HG02981 (cell line): ENCODE data around the gene CD164.

ENCODE experiments used
- ATAC-seq: cut with Tn5 transposase; IDR thresholded peaks from one replicate; pipeline ENCODE4 v1.9.1; 2021; ENCODE audit warnings: mild to moderate bottlenecking, moderate library complexity; ENCODE audit not compliant: unreplicated experiment

The CD164 gene

GRCh38 chr6:109381747-109382575 is at the start of gene CD164:
Gene CD164, minus strand, starts transcription at chr6:109382467. Its CDS starts 89 bp downstream, at chr6:109382378.
- ATAC-seq = peak; percentile 42

DNA sequence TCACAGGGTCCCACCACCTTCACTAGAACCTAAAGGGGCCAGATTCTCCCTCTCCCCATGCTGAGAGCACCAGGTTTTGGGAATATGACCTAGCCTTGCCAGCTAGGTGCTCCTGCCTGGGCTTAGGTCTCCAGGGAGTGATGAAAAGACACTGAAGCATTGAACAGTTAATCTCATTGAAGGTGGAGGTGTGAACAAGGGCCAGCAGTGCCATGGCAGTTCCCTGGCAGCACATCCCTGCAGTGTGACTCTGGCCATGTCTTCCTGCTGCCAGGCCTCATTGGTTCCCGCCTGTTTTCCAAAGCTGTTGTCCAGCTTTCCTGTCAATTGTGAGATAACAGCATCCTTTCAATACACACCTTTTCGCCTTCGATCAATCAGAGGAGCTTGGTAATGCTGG is 47.2 kb upstream of the CD164 start:
- no peak for ATAC-seq

DNA sequence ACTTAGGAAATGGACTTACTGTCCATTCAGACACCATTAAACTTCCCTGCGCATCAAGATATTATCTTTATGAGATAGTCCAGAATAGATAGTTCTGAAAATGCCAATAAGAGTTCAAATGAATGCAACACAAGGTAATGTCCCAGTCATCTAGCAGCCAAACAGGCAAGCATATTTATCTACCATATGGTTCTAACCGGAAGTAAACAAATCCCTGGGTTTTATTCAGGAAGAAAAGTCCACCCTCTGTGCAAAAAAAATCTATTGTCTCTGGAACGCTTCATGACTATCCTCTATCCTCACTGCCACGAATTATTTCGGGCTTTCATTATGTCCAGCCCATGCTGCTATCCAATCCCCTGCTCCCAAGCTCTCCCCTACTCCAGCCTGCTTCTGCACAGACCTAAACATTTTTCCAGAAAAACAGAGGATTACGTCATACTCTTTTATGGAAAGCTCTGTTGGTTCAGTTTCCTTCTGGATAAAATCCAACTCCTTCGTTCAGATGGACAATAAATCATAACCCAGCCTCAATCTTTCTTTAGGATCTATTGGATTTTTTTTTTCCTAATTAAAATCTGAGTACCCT is 46.7 kb upstream of the CD164 start:
- no peak for ATAC-seq

GRCh38 chr6:109424946-109425345 is 42.7 kb upstream of the CD164 start:
- ATAC-seq = no peak

DNA sequence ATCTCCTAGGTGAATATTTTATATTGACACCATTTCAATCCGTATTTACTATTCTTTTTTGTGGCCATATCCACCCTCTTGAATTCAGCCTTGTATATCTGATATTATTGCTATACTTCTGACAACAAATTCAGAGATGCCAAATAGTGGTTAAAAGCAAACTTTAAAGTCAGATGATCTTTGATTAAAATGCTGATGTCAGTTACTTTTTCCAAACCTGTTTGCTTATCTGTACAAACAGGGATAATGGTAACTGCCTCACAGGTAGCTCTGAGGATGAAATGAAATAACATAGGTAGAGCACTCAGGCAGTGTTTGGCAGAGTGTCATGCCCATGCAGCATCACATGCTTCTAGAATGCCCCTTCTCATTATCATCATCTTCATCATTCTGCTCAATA is 38.9 kb upstream of the CD164 start:
- no peak for ATAC-seq

GRCh38 chr6:109420751-109421150 is 38.5 kb upstream of the CD164 start:
- ATAC-seq = no peak

DNA sequence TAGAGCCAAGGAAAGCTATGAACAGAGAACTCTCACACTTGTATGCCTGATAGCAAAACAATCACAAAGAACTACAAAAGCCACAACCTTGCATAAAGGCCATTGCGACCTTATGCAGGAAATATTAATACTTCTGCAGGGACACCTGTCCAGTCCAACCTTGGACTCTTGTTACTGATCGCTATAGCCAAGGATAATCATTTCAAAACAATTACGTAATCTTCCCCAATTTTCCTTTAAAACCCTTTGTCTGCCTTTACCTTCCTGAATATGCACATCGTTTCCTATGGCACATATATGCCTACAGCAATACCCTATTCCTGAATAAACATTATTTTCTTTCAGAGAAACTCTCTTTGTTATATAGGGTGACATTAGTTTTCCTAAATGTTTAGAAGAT is 35.4 kb upstream of the CD164 start:
- no peak for ATAC-seq

GRCh38 chr6:109411034-109411433 is 28.8 kb upstream of the CD164 start:
- ATAC-seq = no peak

DNA sequence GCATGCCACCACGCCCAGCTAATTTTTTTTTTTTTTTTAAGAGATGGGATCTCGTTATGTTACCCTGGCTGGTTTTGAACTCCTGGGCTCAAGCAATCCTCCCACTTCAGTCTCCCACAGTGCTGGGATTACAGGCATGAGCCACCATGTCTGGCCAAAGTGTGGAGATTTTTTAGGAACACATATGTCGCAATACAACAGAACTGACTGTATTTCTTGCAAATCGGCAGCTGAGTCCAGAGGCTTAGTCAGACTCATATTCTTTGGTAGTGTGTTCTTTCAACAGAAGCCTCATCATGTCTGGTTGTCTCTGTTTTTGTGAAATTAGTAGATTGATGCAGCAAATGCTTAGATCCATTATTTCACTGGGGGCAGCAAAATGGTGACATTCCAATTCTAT is 23.9 kb upstream of the CD164 start:
- no peak for ATAC-seq

DNA sequence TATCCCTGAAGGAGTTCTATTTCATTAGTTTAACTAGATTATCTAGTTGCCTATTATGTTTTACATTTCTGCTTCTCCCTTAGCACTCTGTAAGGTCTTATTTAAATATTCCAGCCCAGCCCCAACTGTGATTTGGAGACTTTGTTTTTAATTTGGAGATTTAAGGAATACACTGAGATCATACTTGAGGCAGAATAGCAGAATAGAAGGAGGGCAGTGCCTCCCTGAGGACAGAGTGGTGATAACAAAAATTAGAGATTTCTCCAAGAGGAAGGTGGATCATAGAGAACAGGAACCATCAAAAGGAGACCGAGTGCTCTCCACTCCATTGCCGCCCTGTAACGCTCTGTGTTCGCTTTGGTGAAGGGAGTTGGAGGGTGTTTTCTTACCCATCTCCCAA is 14.8 kb upstream of the CD164 start:
- no peak for ATAC-seq

DNA sequence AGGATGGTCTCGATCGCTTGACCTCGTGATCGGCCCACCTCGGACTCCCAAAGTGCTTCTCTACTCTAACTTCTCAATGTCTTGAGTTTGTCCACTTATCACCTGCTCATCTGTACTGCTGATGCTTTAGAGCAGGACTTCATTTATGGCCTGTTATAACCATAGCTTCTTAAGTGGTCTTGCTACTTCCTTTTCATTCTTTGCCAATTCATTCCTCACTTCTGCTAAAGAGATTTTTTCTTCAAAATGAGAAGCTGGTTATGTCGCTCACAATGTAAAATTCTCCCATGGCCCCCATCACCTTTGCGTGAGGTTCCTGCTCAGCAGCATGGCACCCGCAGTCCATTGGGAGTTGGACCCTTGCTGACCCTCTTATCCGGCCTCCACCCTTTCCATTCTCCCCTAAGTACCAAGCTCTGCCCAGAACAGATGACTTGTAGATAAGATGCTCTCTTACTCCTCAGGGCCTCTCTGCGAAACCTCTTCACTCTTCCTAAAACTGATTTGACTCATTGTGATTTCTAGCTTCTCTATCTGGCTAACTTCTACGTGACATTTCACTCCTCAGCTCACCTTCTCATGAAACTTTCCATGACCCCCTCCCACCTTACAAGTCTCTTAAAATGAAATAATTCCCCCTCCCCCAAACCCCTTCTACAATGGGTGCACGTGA is 13.9 kb upstream of the CD164 start:
- no peak for ATAC-seq

- no peak for ATAC-seq
Observed at GRCh38 chr6:109393886-109394281, 11.6 kb upstream of the CD164 start.

- no peak for ATAC-seq
Observed at GRCh38 chr6:109393157-109393885, 11.1 kb upstream of the CD164 start.

GRCh38 chr6:109389650-109390274 is 7.5 kb upstream of the CD164 start:
- no peak for ATAC-seq

- no peak for ATAC-seq
Observed at GRCh38 chr6:109388265-109388664, 6.0 kb upstream of the CD164 start.

GRCh38 chr6:109383438-109383940 is 1.2 kb upstream of the CD164 start:
- no peak for ATAC-seq

DNA sequence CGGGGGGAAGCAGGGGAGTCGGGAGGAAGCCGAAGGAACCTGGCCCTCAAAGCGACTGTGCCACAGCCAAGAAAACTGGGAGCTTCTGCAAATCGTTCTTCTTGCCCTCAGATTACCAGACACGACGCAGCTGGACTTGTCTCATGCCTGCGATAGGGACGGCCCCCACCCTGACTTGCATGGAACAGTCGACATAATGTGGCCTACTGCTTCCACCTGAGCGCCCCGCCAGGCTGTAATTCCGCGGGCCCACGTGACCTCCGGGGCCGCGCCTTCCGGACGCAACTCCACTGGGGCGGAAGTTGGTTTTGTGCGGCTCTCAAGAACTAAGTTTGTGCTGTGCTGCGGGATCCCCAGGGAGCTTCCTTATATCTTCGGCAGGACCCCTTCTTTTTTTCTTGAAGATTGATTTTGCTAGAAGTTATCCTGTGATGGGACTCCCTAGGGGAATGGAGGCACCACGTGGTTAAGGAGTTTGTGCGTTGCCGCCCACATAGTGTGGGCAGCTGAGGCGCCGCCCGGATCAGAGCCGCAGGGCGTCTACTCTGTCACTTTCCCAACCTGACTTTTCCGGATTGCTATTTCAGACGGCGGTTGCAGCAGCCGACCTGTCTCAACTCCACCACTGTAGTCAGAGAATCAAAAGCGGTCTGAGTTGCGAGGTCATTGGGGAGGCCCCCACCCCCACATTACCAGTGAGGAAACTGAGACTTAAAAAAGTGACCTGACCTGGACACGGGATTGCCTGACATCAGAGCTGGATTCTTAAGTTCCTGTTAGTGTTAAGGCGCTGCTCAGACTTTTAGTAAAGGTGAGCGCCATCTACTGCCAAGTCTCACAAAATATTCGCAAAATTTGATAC is 540 bp upstream of the CD164 start:
- ATAC-seq = peak; percentile 62

GRCh38 chr6:109381061-109381746 is 1.1 kb downstream of the CD164 start:
- ATAC-seq = no peak

DNA sequence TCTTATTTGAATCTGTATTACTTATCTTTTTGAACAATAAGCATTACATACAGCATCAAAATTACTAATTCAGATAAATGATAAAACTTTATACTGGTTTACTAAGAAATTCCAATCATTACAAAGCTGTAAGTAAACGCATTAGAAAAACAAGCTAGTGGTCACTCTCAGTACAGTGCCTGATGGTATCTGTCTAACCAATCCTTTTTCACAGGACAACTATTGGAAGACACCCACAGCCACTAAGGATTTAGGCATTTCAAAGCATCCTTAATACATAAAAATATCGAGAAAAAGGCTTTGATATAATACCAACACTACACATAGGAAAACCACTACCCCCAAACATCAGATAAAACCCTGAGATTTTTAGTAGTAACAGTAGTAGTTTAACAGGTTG is 2.6 kb downstream of the CD164 start:
- ATAC-seq = no peak
